ENCODE data around the gene CCDC102A.

- TF ChIP-seq CTCF (IDR thresholded peaks at IDR 0.05) (no peak), POLR2A (IDR thresholded peaks at IDR 0.05) (no peak)
Observed at GRCh38 chr16:57481421-57481820, 55.0 kb downstream of the CCDC102A start.
